K562 (cell line): ENCODE results near the gene UBASH3A. TPM values are rescaled to one million over a fixed set of nuclear protein-coding genes. Genes with fewer than 3 reads are reported as not detected.

Experiments used
- ATAC-seq: fragments of 200-7000 bp; cut with Tn5 transposase; 3 replicates; pipeline ENCODE4 v1.9.1; 2020; ENCODE audit warnings: moderate library complexity
- BruUV-seq: library from RNA; stranded (reverse); fragments of 400-500 nt; replicated peaks from 2 replicates; lab custom pipeline; 2021; lab: Mats Ljungman, UMichigan
- CTCF ChIA-PET: fragments of 300-600 bp; formaldehyde crosslinking; extraction: SDS; loops from one replicate; lab custom pipeline; 2021; ENCODE audit warnings: low intra/inter-chr PET ratio; lab: Yijun Ruan, JAX
- POLR2A ChIA-PET: fragments of 300-600, 350-650 bp; sonication (Branson Sonifier 250); formaldehyde crosslinking; extraction: SDS; loops from one replicate; lab custom pipeline; 2021; ENCODE audit warnings: antibody characterized with exemption, inconsistent platforms; lab: Yijun Ruan, JAX
- DNase-seq, 4 experiments: peaks; one replicate each; pipeline versions ENCODE4 v3.0.0 to v3.0.0-alpha.2; 2011 to 2018; ENCODE audit warnings: low spot score in 3 of 4, mixed read lengths in 3 of 4; ENCODE audit errors: extremely low read depth in 1 of 4
- FAIRE-seq: peaks from 2 replicates; lab custom pipeline; 2011; peaks lifted over from hg19 to GRCh38; lab: Jason Lieb, UNC
- H2AFZ ChIP-seq: 2 replicates; pipeline ENCODE4 v1.6.0; 2011; ENCODE audit warnings: low read depth, low read length, control low read depth, inconsistent platforms
- H3K27ac ChIP-seq: fragments of 200-600 bp; 3 replicates; pipeline ENCODE4 v1.8.0; 2011; ENCODE audit warnings: low read depth, mild to moderate bottlenecking, control low read depth, inconsistent platforms, low read length, moderate library complexity, mixed read lengths; ENCODE audit errors: extremely low read depth
- H3K27me3 ChIP-seq, 2 experiments: fragments of 300-600 bp in 1 of 2; 2 replicates in 1 of 2; 3 replicates in 1 of 2; pipeline versions ENCODE4 v1.6.0 to v1.8.0; 2011; ENCODE audit warnings: inconsistent platforms in 2 of 2, low read length in 2 of 2, mild to moderate bottlenecking in 1 of 2, mixed read lengths in 1 of 2, moderate library complexity in 1 of 2; ENCODE audit not compliant: control insufficient read depth in 2 of 2, insufficient read depth in 2 of 2
- H3K36me3 ChIP-seq: fragments of 300-600 bp; 3 replicates; pipeline ENCODE4 v1.8.0; 2011; ENCODE audit warnings: mild to moderate bottlenecking, low read length, inconsistent platforms; ENCODE audit not compliant: control insufficient read depth, insufficient read depth
- H3K4me1 ChIP-seq, 2 experiments: fragments of 200-600 bp in 1 of 2; replicated peaks in 1 of 2; 2 replicates in 1 of 2; 3 replicates in 1 of 2; pipeline versions ENCODE4 v1.5.1 to v1.8.0; 2011; ENCODE audit warnings: inconsistent platforms in 2 of 2, low read length in 2 of 2, mild to moderate bottlenecking in 1 of 2, mixed read lengths in 1 of 2, moderate library complexity in 1 of 2; ENCODE audit not compliant: control insufficient read depth in 2 of 2, insufficient read depth in 2 of 2
- H3K4me2 ChIP-seq: 2 replicates; pipeline ENCODE4 v1.6.1; 2011; ENCODE audit warnings: low read length, control low read depth, inconsistent platforms, mixed read lengths; ENCODE audit not compliant: insufficient read depth
- H3K4me3 ChIP-seq: fragments of 200-600 bp; sonication (generic), shearing (Covaris generic); 2 replicates; pipeline ENCODE4 v1.5.1; 2016; ENCODE audit warnings: control low read depth, inconsistent platforms
- H3K79me2 ChIP-seq: fragments of 200-600 bp; 3 replicates; pipeline ENCODE4 v1.8.0; 2011; ENCODE audit warnings: low read length, inconsistent platforms; ENCODE audit not compliant: control insufficient read depth, insufficient read depth
- H3K9ac ChIP-seq, 2 experiments: 2 replicates each; pipeline versions ENCODE4 v1.6.0 to v1.6.1; 2011; ENCODE audit warnings: low read depth in 2 of 2, low read length in 2 of 2, control low read depth in 1 of 2, inconsistent platforms in 1 of 2, mild to moderate bottlenecking in 1 of 2, mixed read lengths in 1 of 2; ENCODE audit not compliant: insufficient read depth in 1 of 2
- H3K9me1 ChIP-seq: one replicate; pipeline ENCODE4 v1.6.0; 2011; ENCODE audit warnings: inconsistent platforms, mild to moderate bottlenecking, low read length, moderate library complexity; ENCODE audit not compliant: control insufficient read depth, insufficient read depth
- H3K9me3 ChIP-seq: replicated peaks from 2 replicates; pipeline ENCODE4 v1.5.1; 2011; ENCODE audit warnings: low read depth, low read length, inconsistent platforms; ENCODE audit not compliant: control insufficient read depth, insufficient read depth
- H4K20me1 ChIP-seq: replicated peaks from 2 replicates; pipeline ENCODE4 v1.6.1; 2011; ENCODE audit warnings: low read length, inconsistent platforms, mixed read lengths; ENCODE audit not compliant: control insufficient read depth, insufficient read depth
- CHAMP1 ChIP-seq: fragments of 450-650 bp; IDR thresholded peaks from 2 replicates; pipeline ENCODE4 v1.6.1; 2016; ENCODE audit warnings: mild to moderate bottlenecking
- COPS2 ChIP-seq: fragments of 450-650 bp; conservative IDR thresholded peaks from 2 replicates; pipeline ENCODE4 v1.6.1; 2016; ENCODE audit warnings: mild to moderate bottlenecking, moderate library complexity
- ERF ChIP-seq: fragments of 450-650 bp; formaldehyde crosslinking; IDR thresholded peaks from 2 replicates; pipeline ENCODE4 v1.4.0; 2020; ENCODE audit warnings: mild to moderate bottlenecking, mixed read lengths
- GTF2E2 ChIP-seq: fragments of 200-800 bp; sonication (Bioruptor generic); IDR thresholded peaks from 2 replicates; pipeline ENCODE4 v1.6.1; 2016; ENCODE audit warnings: missing genetic modification characterization, missing compliant biosample characterization
- MCM5 ChIP-seq: fragments of 450-650 bp; IDR thresholded peaks from 2 replicates; pipeline ENCODE4 v1.6.1; 2016; ENCODE audit warnings: low read depth
- SIX5 ChIP-seq, 2 experiments: IDR thresholded peaks; 2 replicates each; pipeline ENCODE4 v1.6.1; 2011; ENCODE audit warnings: low read length in 2 of 2, borderline replicate concordance in 1 of 2, low read depth in 1 of 2, mild to moderate bottlenecking in 1 of 2, moderate library complexity in 1 of 2; ENCODE audit not compliant: insufficient read depth in 1 of 2
- ZNF311 ChIP-seq: fragments of 250-450 bp; sonication (Bioruptor Pico); IDR thresholded peaks from 2 replicates; pipeline ENCODE4 v1.4.0; 2020; ENCODE audit warnings: mild to moderate bottlenecking, moderate library complexity
- WGBS: fragments of 100-300 bp; shearing (Covaris generic); methylation state at CpG from one replicate; pipeline ENCODE4 v1.1.6; 2016; ENCODE audit warnings: low coverage, mixed read lengths; ENCODE audit not compliant: insufficient coverage; ENCODE audit errors: missing lambda C conversion rate; 5-methylcytosine and 5-hydroxymethylcytosine counted together
- in situ Hi-C: fragments of 300-500 bp; cut with MboI; formaldehyde crosslinking; loops from 4 replicates; pipeline ENCODE4 v1.15.0; 2018; ENCODE audit warnings: inconsistent platforms, mixed read lengths
- intact Hi-C: fragments of 100-400 bp; cut with micrococcal nuclease; formaldehyde crosslinking; loops from 2 replicates; pipeline ENCODE4 v1.14.2; 2022
- polyA plus RNA-seq, 8 experiments: library from polyadenylated mRNA; depleted of rRNA in 4 of 8; stranded (reverse) in 5 of 8; unstranded in 3 of 8; fragments of >200 nt; fragmentation: Nextera tagmentation in 2 of 8; fragmentation: Illumina TruSeq in 1 of 8; extraction: Ambion mirVana in 2 of 8; extraction: Trizol in 1 of 8; gene quantifications; 2 replicates each; pipeline versions ENCODE4 v1.2.1 to v1.2.3, GENCODE V29; 2011 to 2014; ENCODE audit warnings: inconsistent platforms in 1 of 8, missing spikeins in 1 of 8
- total RNA-seq, 7 experiments: library from RNA; depleted of rRNA in 6 of 7; stranded (reverse); fragments of >200 nt in 6 of 7; fragmentation: Illumina TruSeq in 2 of 7; extraction: Trizol in 2 of 7; gene quantifications; 2 replicates each; pipeline versions ENCODE4 v1.2.1 to v1.2.3, GENCODE V29; 2011 to 2021; ENCODE audit warnings: low replicate concordance in 1 of 7
- TF ChIP-seq, protein P1 (sequence below): fragments of 250-450 bp; sonication (Bioruptor Pico); IDR thresholded peaks from 2 replicates; pipeline ENCODE4 v1.5.0; 2021
- TF ChIP-seq, protein P2 (sequence below), 2 experiments: fragments of 450-650 bp in 1 of 2; IDR thresholded peaks; 2 replicates each; pipeline ENCODE4 v1.6.1; 2011 to 2017; ENCODE audit warnings: low read depth in 2 of 2, antibody characterized with exemption in 1 of 2, borderline replicate concordance in 1 of 2, low read length in 1 of 2, mild to moderate bottlenecking in 1 of 2, mixed read lengths in 1 of 2; ENCODE audit not compliant: control insufficient read depth in 1 of 2

UBASH3A gene
- total and polyA plus RNA-seq, 9 of the 15 experiments (the other 6 are each of a cell fraction or from before 2014, with no cell fraction given): 0.23 to 1.8 (median 1.1) TPM

GRCh38 chr21:42356650-42357049 is 47.1 kb upstream of the UBASH3A start:
- H3K4me2 ChIP-seq: no peak overlapping the region
- H4K20me1 ChIP-seq: no peaks in the 10 kb centered on the region; the same call in 1 of the 2 replicates
- DNase-seq: no peak
- ATAC-seq: no peak
- no peak overlapping the region for H3K9ac ChIP-seq
- peaks cover 14 to 61% of the 10 kb centered on the region in 2 experiments for H3K27me3 ChIP-seq
- intact Hi-C loops: no loop called here
- 2% methylated on average over 6 of the region's 6 CpGs for WGBS
- no peaks in the 10 kb centered on the region for H3K36me3 ChIP-seq
- no peaks in the 10 kb centered on the region; a peak in 1 of 5 replicates for H3K4me1 ChIP-seq
- no peak overlapping the region for H3K4me3 ChIP-seq
- CTCF ChIA-PET: no interaction called here
- H3K79me2 ChIP-seq: no peaks in the 10 kb centered on the region
- no TSS peak for BruUV-seq
- H3K27ac ChIP-seq: no peak overlapping the region
- H3K9me1 ChIP-seq: no peaks in the 10 kb centered on the region
- in situ Hi-C loops: no loop called here
- no peak for FAIRE-seq
- 0 out of 2 replicates have a peak, but pooled peaks cover 2% of the 10 kb centered on the region for H3K9me3 ChIP-seq
- no peak overlapping the region for H2AFZ ChIP-seq
- TF ChIP-seq MCM5 (no peak), GTF2E2 (tag) (no peak), ERF (CRISPR knock-in tag) (no peak), CHAMP1 (no peak), COPS2 (no peak), SIX5 (IDR thresholded peaks at IDR 0.05; ENCODE audit: borderline replicate concordance in 1 of 2, insufficient read depth in 1 of 2, low read depth in 1 of 2, low read length in 2 of 2) (no peak), ZNF311 (CRISPR knock-in tag) (no peak)
- TF ChIP-seq, protein P1, sequence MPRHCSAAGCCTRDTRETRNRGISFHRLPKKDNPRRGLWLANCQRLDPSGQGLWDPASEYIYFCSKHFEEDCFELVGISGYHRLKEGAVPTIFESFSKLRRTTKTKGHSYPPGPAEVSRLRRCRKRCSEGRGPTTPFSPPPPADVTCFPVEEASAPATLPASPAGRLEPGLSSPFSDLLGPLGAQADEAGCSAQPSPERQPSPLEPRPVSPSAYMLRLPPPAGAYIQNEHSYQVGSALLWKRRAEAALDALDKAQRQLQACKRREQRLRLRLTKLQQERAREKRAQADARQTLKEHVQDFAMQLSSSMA (CRISPR knock-in tag): no peak
- TF ChIP-seq, protein P2, sequence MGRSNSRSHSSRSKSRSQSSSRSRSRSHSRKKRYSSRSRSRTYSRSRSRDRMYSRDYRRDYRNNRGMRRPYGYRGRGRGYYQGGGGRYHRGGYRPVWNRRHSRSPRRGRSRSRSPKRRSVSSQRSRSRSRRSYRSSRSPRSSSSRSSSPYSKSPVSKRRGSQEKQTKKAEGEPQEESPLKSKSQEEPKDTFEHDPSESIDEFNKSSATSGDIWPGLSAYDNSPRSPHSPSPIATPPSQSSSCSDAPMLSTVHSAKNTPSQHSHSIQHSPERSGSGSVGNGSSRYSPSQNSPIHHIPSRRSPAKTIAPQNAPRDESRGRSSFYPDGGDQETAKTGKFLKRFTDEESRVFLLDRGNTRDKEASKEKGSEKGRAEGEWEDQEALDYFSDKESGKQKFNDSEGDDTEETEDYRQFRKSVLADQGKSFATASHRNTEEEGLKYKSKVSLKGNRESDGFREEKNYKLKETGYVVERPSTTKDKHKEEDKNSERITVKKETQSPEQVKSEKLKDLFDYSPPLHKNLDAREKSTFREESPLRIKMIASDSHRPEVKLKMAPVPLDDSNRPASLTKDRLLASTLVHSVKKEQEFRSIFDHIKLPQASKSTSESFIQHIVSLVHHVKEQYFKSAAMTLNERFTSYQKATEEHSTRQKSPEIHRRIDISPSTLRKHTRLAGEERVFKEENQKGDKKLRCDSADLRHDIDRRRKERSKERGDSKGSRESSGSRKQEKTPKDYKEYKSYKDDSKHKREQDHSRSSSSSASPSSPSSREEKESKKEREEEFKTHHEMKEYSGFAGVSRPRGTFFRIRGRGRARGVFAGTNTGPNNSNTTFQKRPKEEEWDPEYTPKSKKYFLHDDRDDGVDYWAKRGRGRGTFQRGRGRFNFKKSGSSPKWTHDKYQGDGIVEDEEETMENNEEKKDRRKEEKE (IDR thresholded peaks at IDR 0.05; ENCODE audit: borderline replicate concordance in 1 of 2, control insufficient read depth in 1 of 2, low read depth in 2 of 2, low read length in 1 of 2): no peak
- POLR2A ChIA-PET: interaction anchor here (0.6 to 0.7 kb wide), 2 partner anchors 16 to 429 kb away, joined by 3 read pairs; no protein-coding TSS in a partner anchor
